K562 (cell line): ENCODE measurements around the gene ZSWIM3. TPM values are rescaled to one million over a fixed set of nuclear protein-coding genes. Genes with fewer than 3 reads are reported as not detected.
A peak's percentile ranks its signal among the peaks of the same experiment; 100 is the strongest.

Source experiments
- ATAC-seq: fragments of 200-7000 bp; cut with Tn5 transposase; 3 replicates; pipeline ENCODE4 v1.9.1; 2020; ENCODE audit warnings: moderate library complexity
- BruUV-seq: library from RNA; stranded (reverse); fragments of 400-500 nt; replicated peaks from 2 replicates; lab custom pipeline; 2021; lab: Mats Ljungman, UMichigan
- CTCF ChIA-PET: fragments of 300-600 bp; formaldehyde crosslinking; extraction: SDS; loops from one replicate; lab custom pipeline; 2021; ENCODE audit warnings: low intra/inter-chr PET ratio; lab: Yijun Ruan, JAX
- POLR2A ChIA-PET: fragments of 300-600, 350-650 bp; sonication (Branson Sonifier 250); formaldehyde crosslinking; extraction: SDS; loops from one replicate; lab custom pipeline; 2021; ENCODE audit warnings: antibody characterized with exemption, inconsistent platforms; lab: Yijun Ruan, JAX
- DNase-seq, 4 experiments: peaks; one replicate each; pipeline versions ENCODE4 v3.0.0 to v3.0.0-alpha.2; 2011 to 2018; ENCODE audit warnings: low spot score in 3 of 4, mixed read lengths in 3 of 4; ENCODE audit errors: extremely low read depth in 1 of 4
- FAIRE-seq: peaks from 2 replicates; lab custom pipeline; 2011; peaks lifted over from hg19 to GRCh38; lab: Jason Lieb, UNC
- H2AFZ ChIP-seq: 2 replicates; pipeline ENCODE4 v1.6.0; 2011; ENCODE audit warnings: low read depth, low read length, control low read depth, inconsistent platforms
- H3K27ac ChIP-seq: fragments of 200-600 bp; 3 replicates; pipeline ENCODE4 v1.8.0; 2011; ENCODE audit warnings: low read depth, mild to moderate bottlenecking, control low read depth, inconsistent platforms, low read length, moderate library complexity, mixed read lengths; ENCODE audit errors: extremely low read depth
- H3K27me3 ChIP-seq, 2 experiments: fragments of 300-600 bp in 1 of 2; 2 replicates in 1 of 2; 3 replicates in 1 of 2; pipeline versions ENCODE4 v1.6.0 to v1.8.0; 2011; ENCODE audit warnings: inconsistent platforms in 2 of 2, low read length in 2 of 2, mild to moderate bottlenecking in 1 of 2, mixed read lengths in 1 of 2, moderate library complexity in 1 of 2; ENCODE audit not compliant: control insufficient read depth in 2 of 2, insufficient read depth in 2 of 2
- H3K36me3 ChIP-seq: fragments of 300-600 bp; 3 replicates; pipeline ENCODE4 v1.8.0; 2011; ENCODE audit warnings: mild to moderate bottlenecking, low read length, inconsistent platforms; ENCODE audit not compliant: control insufficient read depth, insufficient read depth
- H3K4me1 ChIP-seq, 2 experiments: fragments of 200-600 bp in 1 of 2; replicated peaks in 1 of 2; 2 replicates in 1 of 2; 3 replicates in 1 of 2; pipeline versions ENCODE4 v1.5.1 to v1.8.0; 2011; ENCODE audit warnings: inconsistent platforms in 2 of 2, low read length in 2 of 2, mild to moderate bottlenecking in 1 of 2, mixed read lengths in 1 of 2, moderate library complexity in 1 of 2; ENCODE audit not compliant: control insufficient read depth in 2 of 2, insufficient read depth in 2 of 2
- H3K4me2 ChIP-seq: 2 replicates; pipeline ENCODE4 v1.6.1; 2011; ENCODE audit warnings: low read length, control low read depth, inconsistent platforms, mixed read lengths; ENCODE audit not compliant: insufficient read depth
- H3K4me3 ChIP-seq: fragments of 200-600 bp; sonication (generic), shearing (Covaris generic); 2 replicates; pipeline ENCODE4 v1.5.1; 2016; ENCODE audit warnings: control low read depth, inconsistent platforms
- H3K79me2 ChIP-seq: fragments of 200-600 bp; 3 replicates; pipeline ENCODE4 v1.8.0; 2011; ENCODE audit warnings: low read length, inconsistent platforms; ENCODE audit not compliant: control insufficient read depth, insufficient read depth
- H3K9ac ChIP-seq, 2 experiments: 2 replicates each; pipeline versions ENCODE4 v1.6.0 to v1.6.1; 2011; ENCODE audit warnings: low read depth in 2 of 2, low read length in 2 of 2, control low read depth in 1 of 2, inconsistent platforms in 1 of 2, mild to moderate bottlenecking in 1 of 2, mixed read lengths in 1 of 2; ENCODE audit not compliant: insufficient read depth in 1 of 2
- H3K9me1 ChIP-seq: one replicate; pipeline ENCODE4 v1.6.0; 2011; ENCODE audit warnings: inconsistent platforms, mild to moderate bottlenecking, low read length, moderate library complexity; ENCODE audit not compliant: control insufficient read depth, insufficient read depth
- H3K9me3 ChIP-seq: replicated peaks from 2 replicates; pipeline ENCODE4 v1.5.1; 2011; ENCODE audit warnings: low read depth, low read length, inconsistent platforms; ENCODE audit not compliant: control insufficient read depth, insufficient read depth
- H4K20me1 ChIP-seq: replicated peaks from 2 replicates; pipeline ENCODE4 v1.6.1; 2011; ENCODE audit warnings: low read length, inconsistent platforms, mixed read lengths; ENCODE audit not compliant: control insufficient read depth, insufficient read depth
- CBX5 ChIP-seq: IDR thresholded peaks from 2 replicates; pipeline ENCODE4 v1.6.1; 2014; ENCODE audit warnings: low read depth, borderline replicate concordance
- CC2D1A ChIP-seq: fragments of 450-650 bp; IDR thresholded peaks from 2 replicates; pipeline ENCODE4 v1.6.1; 2017; ENCODE audit warnings: mild to moderate bottlenecking
- ESRRB ChIP-seq: fragments of 250-450 bp; sonication (Bioruptor Pico); IDR thresholded peaks from 2 replicates; pipeline ENCODE4 v1.5.0; 2020; ENCODE audit warnings: mild to moderate bottlenecking, moderate library complexity, borderline replicate concordance
- FOXA3 ChIP-seq, 2 experiments: fragments of 450-650 bp in 1 of 2; sonication (generic) in 1 of 2; formaldehyde crosslinking; IDR thresholded peaks in 1 of 2; conservative IDR thresholded peaks in 1 of 2; 2 replicates each; pipeline versions ENCODE4 v1.4.0 to v1.8.0; 2020 to 2022; ENCODE audit warnings: mild to moderate bottlenecking in 2 of 2, missing genetic modification reagents in 1 of 2
- GTF2A2 ChIP-seq: IDR thresholded peaks from 2 replicates; pipeline ENCODE4 v1.6.1; 2016; ENCODE audit warnings: mild to moderate bottlenecking, missing genetic modification characterization, missing compliant biosample characterization
- HSF4 ChIP-seq: fragments of 250-450 bp; sonication (Bioruptor Pico); IDR thresholded peaks from 2 replicates; pipeline ENCODE4 v2.1.2; 2022; ENCODE audit warnings: mild to moderate bottlenecking, moderate library complexity, borderline replicate concordance
- RBBP5 ChIP-seq: fragments of 200-600 bp; sonication (generic); IDR thresholded peaks from 2 replicates; pipeline ENCODE4 v1.6.1; 2012; ENCODE audit warnings: borderline replicate concordance, mild to moderate bottlenecking, low read length, control low read depth, inconsistent platforms; ENCODE audit not compliant: insufficient read depth, poor library complexity, severe bottlenecking
- RBM34 ChIP-seq: fragments of 200-400 bp; formaldehyde crosslinking; IDR thresholded peaks from 2 replicates; pipeline ENCODE4 v1.6.1; 2018; ENCODE audit warnings: low read length, borderline replicate concordance; ENCODE audit not compliant: insufficient read depth
- RCOR1 ChIP-seq, 2 experiments: IDR thresholded peaks; 2 replicates each; pipeline ENCODE4 v1.6.1; 2012; ENCODE audit warnings: low read depth in 2 of 2, low read length in 2 of 2, borderline replicate concordance in 1 of 2, improper control_type of control experiment in 1 of 2
- U2AF1 ChIP-seq: fragments of 200-400 bp; formaldehyde crosslinking; optimal IDR thresholded peaks from 2 replicates; pipeline ENCODE3; 2017; ENCODE audit warnings: mild to moderate bottlenecking, low read depth, low read length, moderate library complexity
- ZNF134 ChIP-seq: fragments of 250-450 bp; sonication (Bioruptor Pico); conservative IDR thresholded peaks from 2 replicates; pipeline ENCODE4 v1.4.0; 2020
- ZNF140 ChIP-seq: fragments of 250-450 bp; sonication (Bioruptor Pico); IDR thresholded peaks from 2 replicates; pipeline ENCODE4 v1.8.0; 2021; ENCODE audit warnings: moderate library complexity, mild to moderate bottlenecking, inconsistent platforms
- whole genome bisulfite sequencing: fragments of 100-300 bp; shearing (Covaris generic); methylation state at CpG from one replicate; pipeline ENCODE4 v1.1.6; 2016; ENCODE audit warnings: low coverage, mixed read lengths; ENCODE audit not compliant: insufficient coverage; ENCODE audit errors: missing lambda C conversion rate; 5-methylcytosine and 5-hydroxymethylcytosine counted together
- in situ Hi-C: fragments of 300-500 bp; cut with MboI; formaldehyde crosslinking; loops from 4 replicates; pipeline ENCODE4 v1.15.0; 2018; ENCODE audit warnings: inconsistent platforms, mixed read lengths
- intact Hi-C: fragments of 100-400 bp; cut with micrococcal nuclease; formaldehyde crosslinking; loops from 2 replicates; pipeline ENCODE4 v1.14.2; 2022
- polyA plus RNA-seq, 8 experiments: library from polyadenylated mRNA; depleted of rRNA in 4 of 8; stranded (reverse) in 5 of 8; unstranded in 3 of 8; fragments of >200 nt; fragmentation: Nextera tagmentation in 2 of 8; fragmentation: Illumina TruSeq in 1 of 8; extraction: Ambion mirVana in 2 of 8; extraction: Trizol in 1 of 8; gene quantifications; 2 replicates each; pipeline versions ENCODE4 v1.2.1 to v1.2.3, GENCODE V29; 2011 to 2014; ENCODE audit warnings: inconsistent platforms in 1 of 8, missing spikeins in 1 of 8
- total RNA-seq, 7 experiments: library from RNA; depleted of rRNA in 6 of 7; stranded (reverse); fragments of >200 nt in 6 of 7; fragmentation: Illumina TruSeq in 2 of 7; extraction: Trizol in 2 of 7; gene quantifications; 2 replicates each; pipeline versions ENCODE4 v1.2.1 to v1.2.3, GENCODE V29; 2011 to 2021; ENCODE audit warnings: low replicate concordance in 1 of 7
- TF ChIP-seq, protein P1 (sequence below): sonication (generic); formaldehyde crosslinking; IDR thresholded peaks from 2 replicates; pipeline ENCODE4 v1.8.1; 2023; ENCODE audit warnings: mild to moderate bottlenecking, missing genetic modification reagents
- TF ChIP-seq, protein P2 (sequence below): IDR thresholded peaks from 3 replicates; pipeline ENCODE4 v1.6.1; 2011; ENCODE audit warnings: borderline replicate concordance, mild to moderate bottlenecking; ENCODE audit not compliant: insufficient read length, insufficient read depth

Gene ZSWIM3
- total and polyA plus RNA-seq, 9 of the 15 experiments (the other 6 are each of a cell fraction or from before 2014, with no cell fraction given): 1.7 to 4.3 (median 2.9) TPM

DNA sequence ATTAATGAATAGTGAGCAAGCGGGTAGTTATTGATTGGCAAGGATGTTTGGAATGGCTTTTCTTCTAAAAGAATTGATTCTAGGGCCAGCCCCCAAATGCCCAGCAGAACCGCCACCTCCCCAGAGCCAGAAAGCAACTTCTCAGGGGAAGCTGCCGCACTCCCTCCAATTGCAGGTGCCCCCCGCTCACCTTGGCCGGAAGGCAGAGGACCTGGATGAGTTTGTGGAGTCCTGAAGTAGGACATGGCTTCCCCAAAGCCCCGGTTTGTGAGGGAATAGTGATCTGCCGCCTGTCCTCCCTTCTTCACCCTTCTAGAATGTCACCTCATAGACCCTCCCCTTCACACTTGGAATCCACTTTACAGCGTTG is 29.9 kb downstream of the ZSWIM3 start, which contains the start of gene SPATA25:
Gene SPATA25 (minus strand): TSS at position 277 of the 370 bp plus-strand sequence. CDS start 32 bp downstream, at position 245.
- Histone ChIP-seq H3K9me1 (peaks cover 4% of the 10 kb centered on the region), H3K79me2 (peaks cover 25% of the 10 kb centered on the region), H4K20me1 (no peaks in the 10 kb centered on the region), H3K27ac (no peak within 1 kb of the TSS), H2AFZ (no peak within 1 kb of the TSS), H3K36me3 (peaks cover 34% of the 10 kb centered on the region; the same call in 2 of the 3 replicates), H3K9ac (peak within 1 kb of the TSS in 1 of 2 experiments; percentile 59; a peak in 1 of 4 replicates), H3K9me3 (no peaks in the 10 kb centered on the region), H3K4me1 (peaks cover 24 to 50% of the 10 kb centered on the region in 2 experiments), H3K27me3 (no peaks in the 10 kb centered on the region), H3K4me3 (no peak within 1 kb of the TSS), H3K4me2 (no peak within 1 kb of the TSS)
- in situ Hi-C loops (no loop called here), intact Hi-C loops (loop anchor here (5.0 to 10.0 kb wide), 2 partner anchors 53 to 90 kb away; partner anchors contain the start of gene SNX21)
- ATAC-seq (no peak), DNase-seq (no peak), FAIRE-seq (no peak)
- WGBS: 77% methylated on average over 8 of the region's 8 CpGs
- no TSS peak for BruUV-seq
- ChIA-PET POLR2A (interaction anchor here (1.0 kb wide), 1 partner anchor 33 kb away, joined by 3 read pairs; no protein-coding TSS in a partner anchor), CTCF (interaction anchor here (0.7 kb wide), 1 partner anchor 63 kb away, joined by 3 read pairs; no protein-coding TSS in a partner anchor)
- no peak for TF ChIP-seq FOXA3 (CRISPR knock-in tag; conservative IDR thresholded peaks at IDR 0.05 in 1 of 2, IDR thresholded peaks at IDR 0.05 in 1 of 2)
- TF ChIP-seq, protein P1, sequence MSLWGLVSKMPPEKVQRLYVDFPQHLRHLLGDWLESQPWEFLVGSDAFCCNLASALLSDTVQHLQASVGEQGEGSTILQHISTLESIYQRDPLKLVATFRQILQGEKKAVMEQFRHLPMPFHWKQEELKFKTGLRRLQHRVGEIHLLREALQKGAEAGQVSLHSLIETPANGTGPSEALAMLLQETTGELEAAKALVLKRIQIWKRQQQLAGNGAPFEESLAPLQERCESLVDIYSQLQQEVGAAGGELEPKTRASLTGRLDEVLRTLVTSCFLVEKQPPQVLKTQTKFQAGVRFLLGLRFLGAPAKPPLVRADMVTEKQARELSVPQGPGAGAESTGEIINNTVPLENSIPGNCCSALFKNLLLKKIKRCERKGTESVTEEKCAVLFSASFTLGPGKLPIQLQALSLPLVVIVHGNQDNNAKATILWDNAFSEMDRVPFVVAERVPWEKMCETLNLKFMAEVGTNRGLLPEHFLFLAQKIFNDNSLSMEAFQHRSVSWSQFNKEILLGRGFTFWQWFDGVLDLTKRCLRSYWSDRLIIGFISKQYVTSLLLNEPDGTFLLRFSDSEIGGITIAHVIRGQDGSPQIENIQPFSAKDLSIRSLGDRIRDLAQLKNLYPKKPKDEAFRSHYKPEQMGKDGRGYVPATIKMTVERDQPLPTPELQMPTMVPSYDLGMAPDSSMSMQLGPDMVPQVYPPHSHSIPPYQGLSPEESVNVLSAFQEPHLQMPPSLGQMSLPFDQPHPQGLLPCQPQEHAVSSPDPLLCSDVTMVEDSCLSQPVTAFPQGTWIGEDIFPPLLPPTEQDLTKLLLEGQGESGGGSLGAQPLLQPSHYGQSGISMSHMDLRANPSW (CRISPR knock-in tag): no peak
- no peak for TF ChIP-seq U2AF1
- no peak for TF ChIP-seq CC2D1A
- TF ChIP-seq, protein P2, sequence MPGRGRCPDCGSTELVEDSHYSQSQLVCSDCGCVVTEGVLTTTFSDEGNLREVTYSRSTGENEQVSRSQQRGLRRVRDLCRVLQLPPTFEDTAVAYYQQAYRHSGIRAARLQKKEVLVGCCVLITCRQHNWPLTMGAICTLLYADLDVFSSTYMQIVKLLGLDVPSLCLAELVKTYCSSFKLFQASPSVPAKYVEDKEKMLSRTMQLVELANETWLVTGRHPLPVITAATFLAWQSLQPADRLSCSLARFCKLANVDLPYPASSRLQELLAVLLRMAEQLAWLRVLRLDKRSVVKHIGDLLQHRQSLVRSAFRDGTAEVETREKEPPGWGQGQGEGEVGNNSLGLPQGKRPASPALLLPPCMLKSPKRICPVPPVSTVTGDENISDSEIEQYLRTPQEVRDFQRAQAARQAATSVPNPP: no peak
- no peak for TF ChIP-seq ESRRB (CRISPR knock-in tag)
- TF ChIP-seq CBX5: no peak
- no peak for TF ChIP-seq HSF4 (CRISPR knock-in tag)
- no peak for TF ChIP-seq GTF2A2 (tag)
- TF ChIP-seq RBBP5: no peak
- TF ChIP-seq RBM34: no peak
- no peak for TF ChIP-seq RCOR1 (IDR thresholded peaks at IDR 0.05; ENCODE audit: borderline replicate concordance in 1 of 2, low read depth in 2 of 2, low read length in 2 of 2)
- TF ChIP-seq ZNF140 (CRISPR knock-in tag): no peak
- no peak for TF ChIP-seq ZNF134 (CRISPR knock-in tag)
